Measurements from ENCODE around the gene ZNF598. TPM values are rescaled to one million over a fixed set of nuclear protein-coding genes. Genes with fewer than 3 reads are reported as not detected.

ZNF598 gene
- total RNA-seq, 2 donors from 2014 or later: 45.6 to 49.5 TPM

GRCh38 chr16:1976951-1977874 is 32.4 kb downstream of the ZNF598 start:
- no peaks in the 10 kb centered on the region for H3K9me3 ChIP-seq (ENCODE audit: control insufficient read depth, low read length)
- H3K9ac ChIP-seq (ENCODE audit: extremely low read depth, low read length, poor library complexity, severe bottlenecking): no peak overlapping the region
- peaks cover 36% of the 10 kb centered on the region for H3K27me3 ChIP-seq (ENCODE audit: control insufficient read depth, insufficient read depth, low read length, poor library complexity, severe bottlenecking)
- H3K4me1 ChIP-seq (ENCODE audit: control insufficient read depth, insufficient read depth, low read length): no peaks in the 10 kb centered on the region
- Mint-ChIP-seq H3K4me1 (peaks cover 5% of the 10 kb centered on the region), H3K36me3 (ENCODE audit: low read depth) (peaks cover 13% of the 10 kb centered on the region), H3K27me3 (ENCODE audit: insufficient read depth) (peaks cover 30% of the 10 kb centered on the region), H3K4me3 (no peak overlapping the region), H3K9me3 (no peaks in the 10 kb centered on the region), H3K27ac (no peak overlapping the region)
- H3K36me3 ChIP-seq (ENCODE audit: control insufficient read depth, insufficient read depth, low read length): peaks cover 24% of the 10 kb centered on the region
- no peak for DNase-seq
- TF ChIP-seq CTCF (conservative IDR thresholded peaks at IDR 0.05): no peak
- H3K4me3 ChIP-seq (ENCODE audit: low read length): no peak overlapping the region
- H3K27ac ChIP-seq (ENCODE audit: low read depth, low read length): no peak overlapping the region
- 94 to 96% methylated on average over 22 to 33 of the region's 33 CpGs for WGBS, 2 experiments (ENCODE audit: insufficient coverage in 1 of 2, insufficient read length in 1 of 2)

- no peaks in the 10 kb centered on the region for H3K4me1 ChIP-seq (ENCODE audit: control insufficient read depth, insufficient read depth, low read length)
- H3K27me3 ChIP-seq (ENCODE audit: control insufficient read depth, insufficient read depth, low read length, poor library complexity, severe bottlenecking): peaks cover 26% of the 10 kb centered on the region
- TF ChIP-seq CTCF (conservative IDR thresholded peaks at IDR 0.05): no peak
- H3K4me1 Mint-ChIP-seq: peaks cover 8% of the 10 kb centered on the region
- H3K27ac Mint-ChIP-seq: no peak overlapping the region
- H3K4me3 Mint-ChIP-seq: no peak overlapping the region
- H3K4me3 ChIP-seq (ENCODE audit: low read length): no peak overlapping the region
- no peaks in the 10 kb centered on the region for H3K9me3 Mint-ChIP-seq
- peaks cover 13% of the 10 kb centered on the region for H3K36me3 Mint-ChIP-seq (ENCODE audit: low read depth)
- no peak overlapping the region for H3K27ac ChIP-seq (ENCODE audit: low read depth, low read length)
- no peaks in the 10 kb centered on the region for H3K9me3 ChIP-seq (ENCODE audit: control insufficient read depth, low read length)
- peaks cover 19% of the 10 kb centered on the region for H3K27me3 Mint-ChIP-seq (ENCODE audit: insufficient read depth)
- WGBS, 2 experiments (ENCODE audit: insufficient coverage in 1 of 2, insufficient read length in 1 of 2): 94 to 100% methylated on average over 2 to 8 of the region's 8 CpGs
- H3K9ac ChIP-seq (ENCODE audit: extremely low read depth, low read length, poor library complexity, severe bottlenecking): no peak overlapping the region
- DNase-seq: no peak
- peaks cover 24% of the 10 kb centered on the region for H3K36me3 ChIP-seq (ENCODE audit: control insufficient read depth, insufficient read depth, low read length)
These were observed 33.5 kb downstream of the ZNF598 start for GRCh38 chr16:1976216-1976520.

- Mint-ChIP-seq H3K9me3 (no peaks in the 10 kb centered on the region), H3K4me3 (no peak overlapping the region), H3K27ac (no peak overlapping the region), H3K4me1 (peaks cover 8% of the 10 kb centered on the region), H3K27me3 (ENCODE audit: insufficient read depth) (peaks cover 14% of the 10 kb centered on the region), H3K36me3 (ENCODE audit: low read depth) (peaks cover 13% of the 10 kb centered on the region)
- DNase-seq: no peak
- Histone ChIP-seq H3K27me3 (ENCODE audit: control insufficient read depth, insufficient read depth, low read length, poor library complexity, severe bottlenecking) (peaks cover 20% of the 10 kb centered on the region), H3K4me1 (ENCODE audit: control insufficient read depth, insufficient read depth, low read length) (no peaks in the 10 kb centered on the region), H3K27ac (ENCODE audit: low read depth, low read length) (no peak overlapping the region), H3K9me3 (ENCODE audit: control insufficient read depth, low read length) (no peaks in the 10 kb centered on the region), H3K9ac (ENCODE audit: extremely low read depth, low read length, poor library complexity, severe bottlenecking) (no peak overlapping the region), H3K36me3 (ENCODE audit: control insufficient read depth, insufficient read depth, low read length) (peaks cover 24% of the 10 kb centered on the region), H3K4me3 (ENCODE audit: low read length) (no peak overlapping the region)
- 94 to 95% methylated on average over 28 to 33 of the region's 33 CpGs for WGBS, 2 experiments (ENCODE audit: insufficient coverage in 1 of 2, insufficient read length in 1 of 2)
- no peak for TF ChIP-seq CTCF (conservative IDR thresholded peaks at IDR 0.05)
These were observed 34.0 kb downstream of the ZNF598 start for GRCh38 chr16:1975432-1976215.

Measured in endodermal cell (in vitro differentiated cells).